Nucleus accumbens (tissue), 56 donors: Measurements from ENCODE around the gene ACVR1B.

Experiments
- DNase-seq, 56 donors: peaks; one replicate each; lab custom pipeline; 2025; lab: John Stamatoyannopoulos, UW

The ACVR1B gene

GRCh38 chr12:51915951-51916350 lies 35.5 kb upstream of the ACVR1B start:
- DNase-seq, result no peak

DNA sequence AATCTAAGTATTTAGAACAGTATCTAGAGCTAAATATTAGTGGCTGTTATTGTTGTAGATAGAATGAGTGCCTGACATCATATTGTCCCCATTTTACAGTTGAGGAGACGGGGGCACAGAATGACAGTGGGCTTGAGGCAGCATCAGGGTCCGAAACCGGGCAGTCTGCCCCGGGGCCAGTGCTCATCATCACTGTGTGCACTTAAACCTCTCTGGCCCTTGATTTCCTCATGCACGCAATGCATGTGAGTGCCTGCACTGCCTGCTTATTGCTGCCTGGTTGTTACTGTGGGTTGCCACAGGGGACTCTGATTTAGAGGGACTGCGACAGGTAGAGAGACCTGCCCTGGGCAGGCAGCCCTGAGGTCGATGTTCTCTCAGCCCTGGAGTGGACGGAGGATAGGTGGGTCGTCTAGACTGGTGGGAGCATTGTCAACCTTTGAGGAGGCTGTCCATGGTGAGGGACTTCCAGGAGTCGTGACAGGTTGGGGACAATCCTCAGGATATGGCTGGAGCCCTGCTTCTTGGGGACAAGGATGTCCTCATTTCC lies 34.4 kb upstream of the ACVR1B start:
- DNase-seq, result no peak

DNA sequence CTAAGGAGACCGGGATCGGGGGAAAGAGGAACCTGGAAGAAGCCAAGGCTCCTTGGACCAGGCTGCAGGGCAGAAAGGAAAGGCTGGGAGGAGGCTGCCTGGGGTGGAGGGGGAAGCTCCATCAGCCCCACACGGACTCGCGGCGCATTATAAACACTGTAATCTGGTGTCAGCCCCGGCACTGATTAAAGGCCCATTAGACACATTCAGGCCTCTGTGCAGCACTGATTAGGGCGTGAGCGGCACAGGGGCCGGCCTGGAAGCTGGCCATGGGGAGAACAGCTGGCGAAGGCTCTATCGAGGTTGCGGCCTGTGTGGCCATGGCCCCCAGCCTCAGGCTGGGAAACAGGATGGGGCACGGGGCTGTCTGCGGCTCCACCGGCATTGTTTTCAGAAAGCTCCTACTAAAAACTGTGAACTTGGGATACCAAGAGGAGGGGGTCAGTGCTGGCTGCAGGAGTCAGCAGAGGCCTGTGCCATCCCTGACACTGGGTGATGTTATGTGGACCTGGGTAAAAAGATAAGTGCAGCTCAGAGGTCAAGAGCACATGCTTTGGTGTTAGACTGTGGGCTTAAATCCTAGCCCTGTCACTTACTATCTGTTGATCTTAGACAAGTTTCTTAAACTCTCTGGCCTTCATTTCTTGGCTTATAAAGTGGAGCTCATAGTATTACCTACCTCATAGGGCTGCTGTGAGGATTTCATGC lies 33.6 kb upstream of the ACVR1B start:
- no peak for DNase-seq

DNA sequence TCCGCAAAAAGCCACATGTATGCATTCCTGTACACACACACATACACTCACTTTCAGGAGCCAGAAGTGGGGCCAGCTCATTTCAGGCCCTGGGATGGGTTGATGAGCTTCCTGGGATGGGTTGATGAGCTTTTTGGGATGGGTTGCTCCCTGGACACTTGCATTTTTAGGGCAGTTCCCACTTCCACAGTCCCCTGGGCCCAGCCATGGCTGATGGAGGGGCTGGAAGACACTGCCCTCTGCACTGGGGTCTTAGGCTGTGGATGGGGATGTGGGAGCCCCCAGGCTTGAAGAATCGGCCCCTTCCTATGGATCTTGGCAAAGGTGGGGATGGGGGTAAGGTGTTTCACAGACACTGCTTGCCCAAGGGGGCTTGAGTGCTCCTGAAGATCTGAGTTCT lies 31.5 kb upstream of the ACVR1B start:
- DNase-seq, result no peak

GRCh38 chr12:51921017-51921725 lies 30.3 kb upstream of the ACVR1B start:
- no peak for DNase-seq

DNA sequence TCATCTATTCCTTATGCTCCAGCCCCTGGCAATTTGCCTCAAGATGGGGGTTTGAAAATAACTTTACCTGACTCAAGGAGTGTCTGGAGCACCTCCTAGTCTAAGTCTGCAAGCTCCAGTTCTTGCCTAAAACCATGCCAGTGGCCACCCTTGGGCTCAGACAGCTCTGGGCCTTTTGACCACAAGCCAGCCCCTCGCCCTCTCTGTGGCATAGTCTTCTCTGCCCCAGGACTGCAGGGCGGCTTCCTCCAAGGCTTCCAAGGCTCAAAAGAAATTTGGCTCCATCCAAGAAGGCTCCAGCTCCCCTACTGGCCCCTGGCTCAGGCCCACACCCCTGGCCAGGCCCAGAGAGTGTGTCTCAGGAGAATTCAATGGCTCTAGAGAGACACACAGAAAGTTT lies 29.4 kb upstream of the ACVR1B start:
- DNase-seq, result no peak

- peak in 6 of 56 donors; percentile 7 to 18 (median 9) for DNase-seq
Measured at GRCh38 chr12:51922762-51923505, 28.6 kb upstream of the ACVR1B start.

- peak in 6 of 56 donors; percentile 4 to 35 (median 16) for DNase-seq
Measured at GRCh38 chr12:51923506-51924365, 27.8 kb upstream of the ACVR1B start.

GRCh38 chr12:51924551-51925319 lies 26.8 kb upstream of the ACVR1B start:
- no peak for DNase-seq

DNA sequence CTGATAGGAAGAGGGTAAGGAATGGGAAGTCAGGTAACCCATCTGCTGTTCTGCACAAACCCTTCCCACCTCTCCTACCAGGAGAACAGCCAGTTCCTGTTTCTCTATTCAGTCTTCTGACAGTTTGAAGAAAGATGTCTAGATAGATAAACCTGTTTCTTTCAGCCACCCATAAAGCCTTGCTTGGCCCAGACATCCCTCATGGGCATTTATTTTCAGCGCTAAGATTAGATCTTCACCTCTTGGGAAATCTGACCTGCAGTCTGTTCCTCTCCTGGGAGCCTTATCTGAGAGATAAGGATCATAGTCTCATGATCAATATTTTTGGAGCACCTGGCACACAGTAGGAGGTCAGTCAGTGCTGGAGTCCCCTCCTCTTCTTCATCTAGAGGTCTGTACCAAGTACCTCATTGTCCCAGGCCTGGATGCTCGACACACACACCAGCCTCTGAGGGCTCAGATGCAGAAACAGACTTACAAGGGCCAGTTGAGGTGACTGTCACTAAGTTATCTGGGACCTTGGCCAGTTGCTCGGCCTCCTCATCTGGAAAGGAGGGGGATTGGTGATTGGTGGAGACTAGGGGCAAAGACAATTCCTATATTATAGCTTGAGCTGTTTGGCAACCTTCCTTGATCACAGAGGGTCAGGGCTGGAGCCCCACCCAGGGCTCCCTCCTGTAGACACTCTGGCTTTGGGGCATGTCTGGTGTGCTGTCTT lies 26.0 kb upstream of the ACVR1B start:
- DNase-seq, result no peak

GRCh38 chr12:51926064-51926632 lies 25.4 kb upstream of the ACVR1B start:
- DNase-seq, result no peak

DNA sequence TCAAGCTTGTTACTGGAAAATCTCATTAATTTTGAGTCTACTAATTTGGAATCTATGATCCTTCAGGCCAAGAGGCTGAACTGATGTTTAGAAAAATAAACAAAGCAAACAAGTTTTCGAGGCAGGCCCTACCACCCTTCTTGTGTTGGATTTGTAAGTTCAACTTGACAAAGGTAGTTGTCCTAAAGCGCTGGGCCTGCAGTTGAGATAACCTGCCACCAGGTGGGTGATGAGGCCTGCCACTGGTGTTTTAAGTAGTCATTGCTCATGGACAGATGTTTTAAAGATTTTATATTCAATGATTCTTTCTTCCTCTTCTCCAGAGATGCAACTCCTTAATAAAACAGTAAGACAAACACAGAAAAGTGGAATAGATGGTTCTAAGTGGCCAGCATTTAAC lies 24.8 kb upstream of the ACVR1B start:
- no peak for DNase-seq

DNA sequence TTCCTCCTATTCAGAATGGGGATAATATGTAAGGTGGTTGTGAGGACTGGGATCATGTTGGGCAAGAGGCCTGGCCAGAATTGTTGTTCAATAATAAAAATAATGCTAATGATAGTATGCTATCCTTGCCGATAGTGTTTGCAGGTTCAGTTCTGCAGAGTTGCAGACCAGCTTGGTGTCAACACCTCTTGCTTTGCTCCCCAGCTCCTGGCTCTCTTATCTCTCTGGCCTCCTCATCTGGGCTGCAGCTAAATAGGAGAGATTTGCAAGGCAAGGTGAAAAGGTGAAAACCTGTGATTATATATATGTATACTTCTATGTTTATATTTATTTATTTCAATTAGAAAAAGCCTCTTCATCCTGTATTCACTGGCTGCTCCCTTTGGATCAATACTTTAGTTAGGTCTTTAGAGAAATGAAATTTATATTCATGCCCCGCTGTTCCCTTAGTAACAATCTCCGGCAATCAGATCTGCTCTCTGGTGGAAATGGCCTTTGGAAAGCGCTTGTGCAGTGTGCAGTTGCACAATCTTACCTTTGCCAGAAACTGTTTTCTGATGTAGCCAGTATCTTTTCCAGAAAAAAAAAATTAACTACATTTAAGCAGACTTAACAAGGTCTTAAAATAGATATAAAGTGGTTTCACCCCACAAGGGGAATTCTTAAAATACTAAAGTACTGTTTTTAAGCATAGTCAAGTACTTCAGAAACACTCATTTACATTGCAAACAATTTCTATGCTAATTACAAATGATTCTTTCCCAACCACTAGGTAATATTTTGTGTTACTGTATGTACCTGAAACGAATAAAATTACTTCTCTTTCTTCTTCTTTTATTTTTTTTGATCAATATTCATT lies 19.1 kb upstream of the ACVR1B start:
- no peak for DNase-seq

DNA sequence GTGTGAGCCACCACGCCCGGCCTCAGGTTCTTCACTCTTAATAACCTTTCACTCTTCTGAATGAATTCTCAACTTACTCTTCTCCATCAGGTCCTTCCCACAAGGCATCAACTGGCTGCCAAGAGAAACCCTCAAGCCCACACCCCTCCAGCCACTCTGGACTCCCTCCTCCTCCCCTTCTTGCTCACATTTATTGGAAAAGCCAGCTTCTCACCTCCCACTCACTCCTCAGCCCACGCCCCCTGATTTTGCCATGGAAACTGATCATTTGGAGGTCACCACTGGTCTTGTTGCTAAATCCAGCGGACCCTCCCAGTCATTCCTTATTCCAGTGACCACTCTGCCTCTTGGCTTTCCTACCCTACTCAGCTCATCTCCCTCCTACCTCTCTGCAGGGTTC lies 17.4 kb upstream of the ACVR1B start:
- DNase-seq, result no peak

DNA sequence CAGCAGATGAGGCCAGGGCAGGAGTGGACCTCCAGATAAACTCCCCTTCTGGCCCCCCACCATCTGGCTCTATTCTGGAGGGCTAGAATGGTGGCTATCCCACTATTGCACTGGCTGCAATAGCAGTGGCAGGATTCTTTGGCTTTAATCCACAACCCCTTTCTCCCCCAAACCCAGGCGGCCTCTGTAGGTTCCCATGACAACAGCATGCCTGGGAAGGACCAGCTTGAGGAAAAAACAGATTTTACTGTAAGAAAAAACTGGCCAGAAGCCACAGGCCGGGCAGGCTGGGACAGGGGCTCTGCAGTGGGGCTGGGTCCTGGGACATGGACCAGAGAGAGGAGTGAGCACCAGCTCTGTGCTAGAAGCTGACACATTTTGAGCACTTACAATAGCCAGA lies 13.6 kb upstream of the ACVR1B start:
- DNase-seq, result no peak

GRCh38 chr12:51938726-51939125 lies 12.8 kb upstream of the ACVR1B start:
- DNase-seq, result no peak

DNA sequence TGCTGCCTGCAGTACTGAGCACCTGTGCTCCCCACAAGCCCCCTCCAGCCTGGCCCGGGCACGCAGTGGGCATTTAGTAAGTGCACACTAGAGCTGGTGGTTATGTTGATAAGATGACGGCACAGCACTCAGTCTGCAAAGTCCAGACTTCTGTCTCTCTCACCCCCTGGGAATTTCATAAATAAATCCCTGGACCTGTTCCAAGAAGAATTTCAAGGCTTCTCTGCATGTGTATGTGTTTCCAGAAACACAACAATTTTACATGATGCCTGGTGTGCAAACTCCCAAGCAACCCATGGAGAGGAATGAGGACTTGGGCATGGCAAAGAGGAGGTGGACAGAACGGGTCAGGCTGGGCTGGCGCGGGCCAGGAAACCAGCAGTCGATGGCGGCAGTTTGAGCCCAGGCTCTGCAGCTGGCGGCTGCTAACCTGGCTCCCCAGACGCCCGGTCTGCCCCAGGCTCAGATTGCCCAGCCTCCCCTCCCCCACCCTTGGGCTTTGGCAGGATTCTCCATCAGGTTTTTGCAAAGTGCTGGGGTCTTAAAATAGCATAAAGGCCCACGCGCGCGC lies 10.4 kb upstream of the ACVR1B start:
- DNase-seq, result no peak
